Measurements from ENCODE around the gene FREM1.

The FREM1 gene

DNA sequence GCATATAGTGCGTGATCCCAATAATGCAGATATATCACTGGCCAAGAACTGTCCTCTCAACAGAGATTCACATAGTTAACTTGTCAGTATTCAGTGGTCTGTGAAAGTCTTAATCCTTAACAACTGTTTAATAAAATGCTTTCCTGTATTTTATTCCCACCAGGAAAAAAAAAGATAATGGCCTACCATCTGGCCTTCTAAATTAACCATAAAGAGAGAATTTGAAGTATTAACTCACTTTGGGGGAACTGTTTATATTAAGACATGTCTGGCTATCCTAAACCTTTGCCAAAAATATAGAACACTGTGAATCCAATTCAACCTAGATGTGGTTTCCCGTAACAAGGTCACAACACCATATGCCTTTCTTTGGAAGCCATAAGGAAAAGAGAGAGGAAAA, 818 bp upstream of the FREM1 start:
- no peak for FAIRE-seq

- FAIRE-seq = no peak
Measured at GRCh38 chr9:14909601-14909960, 647 bp downstream of the FREM1 start.

DNA sequence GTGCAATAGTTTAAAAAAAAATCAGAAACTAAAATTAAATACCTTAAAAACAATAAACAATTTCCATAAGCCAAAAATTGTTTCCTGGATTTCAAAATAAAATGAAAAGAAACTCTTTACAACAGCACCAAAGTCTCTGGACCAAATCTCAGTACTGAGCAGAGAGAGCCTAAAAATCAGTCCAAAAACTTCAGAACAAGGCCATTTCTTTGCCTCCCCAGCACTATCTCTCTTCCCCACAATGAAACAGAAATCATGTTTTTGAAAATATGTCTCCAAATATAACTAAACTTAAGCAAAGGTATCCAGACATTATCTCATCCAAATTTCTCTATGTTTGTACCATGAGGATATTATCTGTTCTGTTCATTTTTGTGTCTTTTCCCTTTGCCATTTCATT, 1.0 kb downstream of the FREM1 start:
- FAIRE-seq = no peak

GRCh38 chr9:14908295-14909180, 1.7 kb downstream of the FREM1 start:
- FAIRE-seq = no peak

GRCh38 chr9:14907696-14908095, 2.5 kb downstream of the FREM1 start:
- FAIRE-seq = no peak

DNA sequence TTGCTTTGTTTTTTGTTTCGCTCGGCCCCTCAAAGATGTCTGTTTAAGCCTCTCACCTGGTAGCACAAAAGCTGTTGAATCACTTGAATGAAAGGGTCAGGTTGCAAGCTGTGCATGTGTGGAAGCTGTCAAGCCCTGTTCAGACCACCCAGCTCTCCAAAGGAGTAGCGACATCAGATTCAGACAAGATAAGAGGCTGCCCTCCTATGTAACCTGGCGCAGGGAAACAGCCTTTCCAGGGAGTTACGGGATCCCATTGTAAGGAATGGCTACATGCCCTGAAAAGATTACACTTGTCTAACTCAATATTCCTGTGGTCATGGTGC, 2.9 kb downstream of the FREM1 start:
- FAIRE-seq = no peak

DNA sequence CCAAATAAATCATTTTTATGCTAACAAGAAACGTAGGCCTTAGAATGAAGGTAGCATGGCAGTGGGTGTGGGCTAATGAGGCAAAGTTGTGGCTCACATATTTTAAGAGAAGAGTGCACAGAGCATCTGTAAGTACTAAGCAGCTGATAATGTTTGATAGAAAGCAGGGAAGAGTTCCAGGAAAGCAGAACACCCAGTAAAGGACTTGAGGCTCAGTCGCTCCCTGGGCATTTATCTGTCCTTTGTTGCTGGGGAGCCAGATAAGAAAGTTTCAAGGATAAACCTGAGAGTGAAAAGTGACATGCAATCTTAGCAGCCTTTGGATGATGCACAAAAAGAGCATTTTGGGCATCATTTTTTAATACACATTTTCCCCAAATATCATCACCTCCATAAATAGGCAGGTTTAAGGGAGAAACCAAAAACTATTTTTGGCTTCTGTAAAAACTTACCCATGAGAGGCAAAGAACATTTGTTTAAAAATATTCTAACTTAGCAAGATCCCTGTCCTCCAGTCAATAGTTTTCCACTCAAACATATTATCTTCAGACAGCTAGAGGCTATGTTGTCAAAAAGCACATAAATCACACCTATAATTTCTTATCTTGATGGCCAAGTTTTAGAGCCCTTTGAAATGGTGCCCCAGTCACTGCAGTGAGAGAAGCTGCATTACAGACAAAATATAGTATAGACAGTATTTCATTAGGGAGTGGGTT, 3.4 kb downstream of the FREM1 start:
- no peak for FAIRE-seq

DNA sequence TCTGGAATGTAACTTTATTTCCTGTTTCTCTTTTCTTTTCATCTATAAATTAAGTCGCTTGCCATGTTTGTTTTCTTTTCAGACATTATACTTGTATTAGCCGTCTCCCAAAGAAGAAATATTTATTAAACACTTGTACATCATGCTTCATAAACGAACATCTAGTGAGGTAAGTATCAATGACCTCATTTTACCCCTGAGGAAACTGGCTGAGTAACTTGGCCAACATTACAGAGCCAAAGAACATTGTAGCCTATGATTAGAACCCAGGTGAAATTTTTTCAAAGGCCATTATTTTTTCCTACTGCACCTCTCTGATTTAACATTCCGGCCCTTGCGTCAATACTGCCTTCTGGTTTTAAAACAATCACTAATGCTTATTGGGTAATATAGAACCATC, 4.2 kb downstream of the FREM1 start:
- no peak for FAIRE-seq

DNA sequence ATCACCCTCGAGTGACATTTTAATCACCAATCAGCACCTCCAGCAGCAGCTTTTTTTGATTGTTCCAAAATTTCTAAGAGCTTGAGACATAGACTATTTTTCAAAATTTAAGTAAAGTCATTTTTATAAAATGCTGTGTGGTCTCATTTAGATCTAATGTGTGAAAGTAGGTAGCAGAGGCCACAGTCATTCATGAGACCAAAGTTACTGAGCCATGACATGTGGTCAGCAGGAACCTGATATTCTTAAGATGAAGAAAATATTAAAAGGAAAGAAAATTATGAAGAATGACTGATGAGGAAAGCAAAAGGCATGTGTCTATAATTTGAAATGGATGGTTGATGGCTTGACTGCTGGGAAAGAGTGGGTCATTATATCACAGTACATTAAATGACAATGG, 7.2 kb downstream of the FREM1 start:
- FAIRE-seq = no peak

DNA sequence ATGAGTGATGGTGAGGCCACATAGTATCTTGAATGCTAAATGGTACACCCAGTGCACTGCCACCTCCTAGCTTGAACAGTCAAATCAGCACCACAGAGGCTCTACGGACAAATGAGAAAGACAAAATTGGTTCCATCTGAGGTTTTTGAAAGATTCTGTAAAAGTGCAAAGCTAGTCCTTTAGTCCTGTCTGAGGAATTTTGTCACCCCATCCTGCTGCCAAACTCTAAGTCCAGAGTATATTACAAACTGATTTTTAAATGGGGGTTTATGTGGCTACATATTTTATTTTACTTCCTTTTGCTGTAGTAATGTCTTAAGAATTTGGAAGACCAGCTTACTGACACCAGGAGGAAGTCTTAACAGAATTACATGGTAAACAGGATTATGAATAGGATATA, 7.7 kb downstream of the FREM1 start:
- FAIRE-seq = no peak

DNA sequence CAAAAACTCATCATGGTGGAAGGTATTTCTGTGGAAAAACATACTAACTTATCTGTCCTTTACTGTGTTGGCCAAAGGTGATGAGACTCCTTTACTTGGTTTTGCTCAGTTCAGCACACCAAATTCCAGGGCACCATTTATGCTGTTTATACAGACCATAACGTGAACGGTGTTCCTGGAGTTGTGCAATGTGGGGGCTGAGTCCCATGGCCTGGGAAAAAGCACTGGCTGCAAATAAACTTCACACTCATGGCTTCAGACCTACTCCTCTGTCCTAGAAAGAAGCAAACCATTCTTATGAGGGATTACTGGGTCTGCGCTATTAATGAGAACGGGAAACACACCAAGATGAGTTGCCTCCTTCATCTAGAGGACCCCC, 10.4 kb downstream of the FREM1 start:
- no peak for FAIRE-seq

GRCh38 chr9:14899042-14899814, 11.0 kb downstream of the FREM1 start:
- FAIRE-seq = no peak

- FAIRE-seq = no peak
Measured at GRCh38 chr9:14895806-14896205, 14.4 kb downstream of the FREM1 start.

GRCh38 chr9:14893280-14893679, 16.9 kb downstream of the FREM1 start:
- no peak for FAIRE-seq

DNA sequence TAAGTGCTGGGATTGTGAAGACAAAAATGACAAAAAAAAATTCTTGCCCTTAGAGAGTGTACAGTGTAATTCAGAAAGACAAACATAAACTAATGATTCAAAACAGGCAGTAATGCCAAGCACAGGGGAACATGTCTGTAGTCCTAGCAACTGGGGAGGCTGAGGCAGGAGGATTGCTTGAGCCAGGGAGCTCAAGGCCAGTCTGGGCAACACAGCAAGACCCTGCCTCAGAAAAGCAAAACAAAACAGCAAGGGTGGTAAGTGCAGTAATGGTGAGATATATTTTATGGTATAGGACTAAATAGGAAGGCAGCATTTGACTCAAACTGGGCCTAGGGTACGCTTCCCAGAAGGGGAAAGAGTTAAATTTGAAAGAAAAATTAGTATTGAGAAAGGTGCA, 18.9 kb downstream of the FREM1 start:
- no peak for FAIRE-seq

DNA sequence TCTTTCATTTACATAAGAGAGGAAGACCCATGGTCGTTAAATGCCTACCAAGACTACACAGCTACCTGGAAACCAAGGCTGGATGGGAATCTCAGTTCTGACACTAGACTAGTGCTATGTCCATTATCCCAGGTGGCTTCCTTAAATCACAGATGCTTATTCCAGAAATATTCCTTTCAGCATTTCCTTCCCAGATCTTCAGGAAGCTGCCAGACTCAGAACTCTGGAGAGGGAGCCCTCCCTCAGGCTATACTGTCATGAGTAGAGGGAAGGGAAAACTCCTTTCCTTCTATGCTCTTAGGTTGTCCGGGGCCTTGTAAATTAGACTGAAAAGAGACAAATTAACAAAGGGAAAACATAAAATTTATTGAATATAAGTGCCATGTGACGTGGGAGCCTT, 20.8 kb downstream of the FREM1 start:
- FAIRE-seq = no peak

- FAIRE-seq = no peak
Measured at GRCh38 chr9:14888875-14889274, 21.4 kb downstream of the FREM1 start.

DNA sequence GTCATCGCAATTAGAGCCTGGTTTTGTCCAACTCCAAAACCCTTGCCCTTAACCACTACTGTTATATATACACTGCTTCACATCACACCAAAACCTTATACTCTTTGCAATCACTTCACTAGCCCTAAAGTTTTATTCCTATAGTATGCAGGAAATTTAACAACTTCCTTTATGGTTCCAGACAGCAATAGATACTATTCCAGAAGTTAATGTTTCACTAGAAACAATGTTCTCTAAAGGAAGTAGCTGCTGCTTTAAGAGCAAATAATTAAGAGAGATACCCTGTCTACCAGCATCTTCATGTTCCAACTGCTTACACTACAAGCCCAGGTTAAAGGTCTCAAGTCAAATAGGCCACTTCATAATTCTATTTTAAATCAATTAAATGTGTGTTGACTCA, 22.0 kb downstream of the FREM1 start:
- FAIRE-seq = no peak

- FAIRE-seq = no peak
Measured at GRCh38 chr9:14887149-14887548, 23.1 kb downstream of the FREM1 start.

- FAIRE-seq = no peak
Measured at GRCh38 chr9:14883310-14883944, 26.8 kb downstream of the FREM1 start.

- no peak for FAIRE-seq
Measured at GRCh38 chr9:14882090-14882489, 28.1 kb downstream of the FREM1 start.

DNA sequence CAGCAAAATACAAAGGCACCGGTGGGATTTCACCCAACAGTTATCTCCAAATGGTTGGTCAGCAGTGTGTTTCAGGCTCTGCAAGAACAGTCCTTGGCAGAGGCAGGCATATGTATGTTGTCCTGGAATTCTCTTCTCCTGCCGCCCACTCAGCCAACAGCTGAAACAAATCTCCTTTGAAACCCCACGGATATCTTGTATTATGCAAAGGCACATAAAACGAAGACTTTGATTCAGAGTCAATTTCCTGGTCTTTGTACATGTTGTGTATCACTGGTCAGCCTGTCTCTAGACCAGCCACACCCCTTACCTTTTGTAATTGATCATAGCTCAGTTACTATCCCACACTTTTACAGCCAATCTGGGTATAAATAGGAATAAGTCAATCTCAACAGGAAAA, 29.2 kb downstream of the FREM1 start:
- FAIRE-seq = no peak

DNA sequence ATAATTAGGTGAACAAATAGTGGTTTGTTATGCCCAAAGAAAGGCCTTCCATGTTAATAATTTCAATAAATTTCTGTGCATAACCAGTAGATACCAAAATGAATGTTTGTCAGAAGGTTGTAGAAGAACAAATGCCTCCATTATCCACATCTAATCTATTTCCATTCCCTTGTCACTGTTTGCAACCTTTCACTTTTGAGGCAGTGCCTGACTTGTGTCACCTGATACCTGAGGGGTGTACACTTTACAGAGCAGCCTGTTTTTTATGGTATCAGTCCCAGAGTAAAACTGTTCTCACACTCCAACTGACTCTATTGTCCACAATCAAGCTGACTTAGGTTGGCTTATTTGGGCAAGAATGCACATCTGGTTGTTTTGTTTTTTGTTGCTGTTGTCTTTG, 40.1 kb downstream of the FREM1 start:
- no peak for FAIRE-seq

DNA sequence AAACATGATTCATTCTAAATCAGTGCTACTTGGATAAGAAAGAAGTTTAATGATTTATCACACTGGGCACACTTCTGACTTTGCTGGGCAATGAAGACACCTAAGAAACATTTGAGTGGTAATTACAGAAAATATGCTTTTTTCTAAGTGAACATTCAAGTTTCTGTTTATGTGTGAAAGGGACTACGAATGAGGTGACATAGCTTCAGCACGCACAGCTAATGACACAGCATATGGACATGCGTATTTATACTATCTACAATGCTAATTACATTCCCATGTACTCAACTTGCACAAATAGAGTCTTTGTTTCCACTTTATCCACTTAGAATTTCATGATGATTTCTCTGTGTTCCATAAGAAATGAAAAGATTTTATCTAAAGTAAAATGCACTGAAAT, 40.6 kb downstream of the FREM1 start:
- FAIRE-seq = no peak

Measured in islet of Langerhans (tissue), 1 donor.